NB4 (cell line): ENCODE measurements around the gene CPED1.

Experiments
- DNase-seq: peaks from one replicate; pipeline ENCODE4 v3.0.0; 2010; ENCODE audit warnings: low read depth
- H3K4me3 ChIP-seq: one replicate; pipeline ENCODE4 v1.5.1; 2011; ENCODE audit warnings: mild to moderate bottlenecking, low read depth, low read length, moderate library complexity
- CTCF ChIP-seq: IDR thresholded peaks from one replicate; pipeline ENCODE4 v1.5.1; 2012; ENCODE audit warnings: low read depth, low read length
- MAX ChIP-seq: IDR thresholded peaks from 2 replicates; pipeline ENCODE4 v1.6.1; 2011; ENCODE audit warnings: low read depth, low read length
- MYC ChIP-seq: IDR thresholded peaks from 2 replicates; pipeline ENCODE4 v1.6.1; 2011; ENCODE audit warnings: low read depth, low read length
- POLR2A ChIP-seq: IDR thresholded peaks from 2 replicates; pipeline ENCODE4 v1.6.1; 2011; ENCODE audit warnings: mild to moderate bottlenecking; ENCODE audit not compliant: insufficient read length; ENCODE audit errors: extremely low read depth

The CPED1 gene

DNA sequence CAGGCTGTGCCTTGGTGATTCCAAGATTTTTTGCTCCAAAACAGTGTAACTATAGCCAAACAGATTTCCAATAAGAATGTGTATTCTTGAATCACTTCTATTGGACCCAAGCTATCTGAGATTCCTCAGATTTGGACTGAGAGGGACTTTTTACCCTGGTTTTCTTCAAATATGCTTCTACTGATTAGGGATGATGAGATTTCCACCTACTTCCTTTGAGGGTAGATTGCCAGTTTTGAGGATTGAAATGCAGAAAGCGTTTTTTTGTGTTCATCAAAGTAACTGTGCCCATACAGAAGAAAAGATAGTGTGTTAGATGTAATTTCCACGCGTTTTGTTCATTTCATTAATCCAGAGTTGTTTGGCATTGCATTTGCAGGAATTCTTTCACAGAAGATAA lies 144.9 kb downstream of the CPED1 start:
- H3K4me3 ChIP-seq = no peak overlapping the region
- TF ChIP-seq MAX (no peak), CTCF (no peak), POLR2A (no peak), MYC (no peak)
- DNase-seq = no peak

DNA sequence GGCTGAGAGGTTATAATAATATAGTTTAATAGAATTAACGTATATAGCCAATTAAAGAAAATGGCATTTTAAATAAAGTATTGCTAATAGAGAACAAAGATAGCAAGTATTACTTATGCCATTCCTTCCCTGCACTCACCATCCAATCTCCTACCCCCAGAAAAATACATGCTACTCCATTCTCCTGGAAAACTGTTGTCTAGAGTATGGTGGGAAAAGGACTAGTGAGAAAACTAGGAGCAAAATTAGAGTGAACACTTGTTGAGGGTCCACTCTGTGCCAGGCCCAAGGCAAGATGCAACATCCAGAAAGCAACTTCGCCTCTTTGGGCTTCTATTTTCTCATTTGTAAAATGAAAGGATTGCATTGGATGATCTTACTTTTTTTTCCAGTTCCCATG lies 149.1 kb downstream of the CPED1 start:
- TF ChIP-seq POLR2A (no peak), MAX (no peak), CTCF (no peak), MYC (no peak)
- DNase-seq = no peak
- H3K4me3 ChIP-seq = no peak overlapping the region

DNA sequence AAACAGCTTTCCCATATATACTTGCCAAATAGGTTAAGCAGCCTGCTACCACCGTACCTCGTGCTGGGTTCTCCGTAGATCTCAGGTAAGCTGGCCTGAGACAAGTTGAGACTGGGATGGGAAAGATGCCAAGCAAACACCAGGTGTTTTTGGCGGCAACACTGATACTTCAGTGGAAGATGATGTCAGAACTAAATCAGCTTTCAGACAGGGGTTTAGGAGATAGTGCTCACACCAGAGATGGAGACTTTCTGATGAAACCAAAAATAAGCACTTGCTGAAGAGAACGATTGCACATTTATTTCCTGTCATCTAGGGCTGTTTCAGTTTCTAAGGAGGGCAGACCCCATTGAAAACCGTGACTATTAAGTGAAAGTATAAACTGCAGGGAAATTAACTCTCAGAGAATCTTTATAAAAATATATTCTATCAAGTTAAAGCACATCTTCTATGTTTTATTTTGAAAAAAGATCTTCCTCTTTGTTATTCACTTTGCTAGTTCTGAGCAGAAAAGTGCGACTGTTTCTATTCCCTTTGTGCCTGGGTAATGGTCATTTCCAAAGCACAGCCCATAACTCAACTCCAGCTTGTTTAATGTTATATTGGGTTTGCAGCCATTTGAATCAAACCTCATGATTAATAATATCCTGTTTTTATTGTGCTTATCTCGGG lies 149.9 kb downstream of the CPED1 start:
- no peak for TF ChIP-seq CTCF
- no peak for TF ChIP-seq MYC
- TF ChIP-seq MAX = no peak
- no peak for TF ChIP-seq POLR2A
- DNase-seq = no peak
- H3K4me3 ChIP-seq = no peak overlapping the region

- TF ChIP-seq POLR2A (no peak), MYC (no peak), CTCF (no peak), MAX (no peak)
- H3K4me3 ChIP-seq = no peak overlapping the region
- DNase-seq = no peak
Observed at GRCh38 chr7:121139427-121139826, 150.9 kb downstream of the CPED1 start.

DNA sequence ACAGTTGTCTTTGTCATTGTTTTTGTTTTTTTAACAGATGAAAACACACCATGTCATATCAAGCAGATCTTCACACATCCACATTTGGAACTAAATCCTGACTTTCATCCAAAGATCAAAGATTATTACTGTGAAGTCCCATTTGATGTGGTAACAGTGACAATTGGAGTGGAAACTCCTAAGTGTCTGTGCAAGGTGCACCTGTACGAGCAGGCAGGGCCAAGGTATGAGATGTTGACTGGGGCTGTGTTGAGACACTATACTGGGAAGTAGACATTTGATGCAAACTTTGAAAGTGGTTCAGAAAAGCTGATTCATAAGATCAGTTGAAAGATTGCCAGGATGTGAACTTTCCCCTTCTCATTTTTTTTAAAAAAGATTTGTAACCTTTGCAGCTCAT lies 152.3 kb downstream of the CPED1 start:
- no peak overlapping the region for H3K4me3 ChIP-seq
- DNase-seq = no peak
- TF ChIP-seq CTCF = no peak
- TF ChIP-seq MYC = no peak
- no peak for TF ChIP-seq POLR2A
- no peak for TF ChIP-seq MAX

GRCh38 chr7:121151774-121152221 lies 163.3 kb downstream of the CPED1 start:
- DNase-seq = no peak
- TF ChIP-seq CTCF (no peak), POLR2A (no peak), MYC (no peak), MAX (no peak)
- no peak overlapping the region for H3K4me3 ChIP-seq
